Thyroid gland (tissue), 4 donors: Measurements from ENCODE around the gene COQ7.

Experiments used
- CTCF ChIP-seq, 6 experiments: fragments of 200-600 bp in 3 of 6; fragments of 450-650 bp in 3 of 6; sonication (generic) in 3 of 6; IDR thresholded peaks; one replicate each; pipeline ENCODE4 v1.5.1; 2016 to 2019; ENCODE audit warnings: antibody characterized with exemption in 6 of 6, mild to moderate bottlenecking in 2 of 6, inconsistent platforms in 1 of 6, moderate library complexity in 1 of 6
- POLR2A ChIP-seq, 2 donors: fragments of 450-650 bp; IDR thresholded peaks; one replicate each; pipeline ENCODE4 v1.6.1; 2017; ENCODE audit warnings: antibody characterized with exemption in 2 of 2, mild to moderate bottlenecking in 2 of 2, moderate library complexity in 1 of 2

GRCh38 chr16:19021747-19022146 is 45.7 kb upstream of the COQ7 start:
- TF ChIP-seq CTCF (IDR thresholded peaks at IDR 0.05) (no peak), POLR2A (IDR thresholded peaks at IDR 0.05) (no peak)
